Adrenal gland (tissue), 5 donors: ENCODE results near the gene TCN1.
"Not testable (repeated sequence)": the region's sequence is repeated elsewhere in the genome, so short reads cannot be mapped to it uniquely, and the experiment has no call there.

ENCODE experiments used
- POLR2A ChIP-seq, 2 donors: fragments of 450-650 bp; IDR thresholded peaks; one replicate each; pipeline ENCODE4 v1.6.1; 2017; ENCODE audit warnings: antibody characterized with exemption in 2 of 2, mild to moderate bottlenecking in 2 of 2, moderate library complexity in 1 of 2
- TF ChIP-seq, protein P1 (sequence below), 6 experiments: fragments of 450-650 bp in 4 of 6; fragments of 200-600 bp in 2 of 6; sonication (generic) in 1 of 6; IDR thresholded peaks; 1 replicate in 5 of 6; 2 replicates in 1 of 6; pipeline versions ENCODE4 v1.5.1 to v1.8.0; 2016 to 2021; ENCODE audit warnings: antibody characterized with exemption in 6 of 6, mild to moderate bottlenecking in 2 of 6, moderate library complexity in 1 of 6
- donor health status: DM: no; HTN: no; CAD: no.

GRCh38 chr11:59887156-59887555, 20.9 kb upstream of the TCN1 start:
- TF ChIP-seq, protein P1, sequence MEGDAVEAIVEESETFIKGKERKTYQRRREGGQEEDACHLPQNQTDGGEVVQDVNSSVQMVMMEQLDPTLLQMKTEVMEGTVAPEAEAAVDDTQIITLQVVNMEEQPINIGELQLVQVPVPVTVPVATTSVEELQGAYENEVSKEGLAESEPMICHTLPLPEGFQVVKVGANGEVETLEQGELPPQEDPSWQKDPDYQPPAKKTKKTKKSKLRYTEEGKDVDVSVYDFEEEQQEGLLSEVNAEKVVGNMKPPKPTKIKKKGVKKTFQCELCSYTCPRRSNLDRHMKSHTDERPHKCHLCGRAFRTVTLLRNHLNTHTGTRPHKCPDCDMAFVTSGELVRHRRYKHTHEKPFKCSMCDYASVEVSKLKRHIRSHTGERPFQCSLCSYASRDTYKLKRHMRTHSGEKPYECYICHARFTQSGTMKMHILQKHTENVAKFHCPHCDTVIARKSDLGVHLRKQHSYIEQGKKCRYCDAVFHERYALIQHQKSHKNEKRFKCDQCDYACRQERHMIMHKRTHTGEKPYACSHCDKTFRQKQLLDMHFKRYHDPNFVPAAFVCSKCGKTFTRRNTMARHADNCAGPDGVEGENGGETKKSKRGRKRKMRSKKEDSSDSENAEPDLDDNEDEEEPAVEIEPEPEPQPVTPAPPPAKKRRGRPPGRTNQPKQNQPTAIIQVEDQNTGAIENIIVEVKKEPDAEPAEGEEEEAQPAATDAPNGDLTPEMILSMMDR (IDR thresholded peaks at IDR 0.05) = not testable (repeated sequence)
- TF ChIP-seq POLR2A (IDR thresholded peaks at IDR 0.05) = not testable (repeated sequence)
